Endothelial cell of umbilical vein (primary cell): ENCODE data around the gene SPECC1L. TPM values are rescaled to one million over a fixed set of nuclear protein-coding genes. Genes with fewer than 3 reads are reported as not detected.

Source experiments
- BruUV-seq: library from RNA; stranded (reverse); fragments of 400-500 nt; replicated peaks from 2 replicates; lab custom pipeline; 2021; lab: Mats Ljungman, UMichigan
- CTCF ChIA-PET: fragments of 300-600, 350-600 bp; sonication (Branson Sonifier 250); formaldehyde crosslinking; loops from one replicate; lab custom pipeline; 2021; ENCODE audit warnings: antibody characterized with exemption, inconsistent platforms; lab: Charles Lee
- POLR2A ChIA-PET: fragments of 300-600, 350-600 bp; sonication (Branson Sonifier 250); formaldehyde crosslinking; loops from one replicate; lab custom pipeline; 2021; ENCODE audit warnings: antibody characterized with exemption, inconsistent platforms; lab: Charles Lee
- DNase-seq: peaks from one replicate; pipeline ENCODE4 v3.0.0-alpha.2; 2011; ENCODE audit warnings: low read depth, low spot score
- FAIRE-seq: peaks from 2 replicates; lab custom pipeline; 2011; peaks lifted over from hg19 to GRCh38; lab: Jason Lieb, UNC
- H2AFZ ChIP-seq: 2 replicates; pipeline ENCODE4 v1.6.0; 2012; ENCODE audit warnings: low read depth, low read length, control low read depth, inconsistent platforms
- H3K27ac ChIP-seq: 2 replicates; pipeline ENCODE4 v1.5.1; 2011; ENCODE audit warnings: low read depth, mild to moderate bottlenecking, control low read depth, low read length, moderate library complexity; ENCODE audit not compliant: insufficient read depth
- H3K27me3 ChIP-seq, 2 experiments: 2 replicates each; pipeline versions ENCODE4 v1.6.0 to v1.6.1; 2011; ENCODE audit warnings: low read length in 2 of 2, mixed read lengths in 1 of 2; ENCODE audit not compliant: control insufficient read depth in 2 of 2, insufficient read depth in 2 of 2
- H3K36me3 ChIP-seq, 2 experiments: 2 replicates in 1 of 2; 3 replicates in 1 of 2; pipeline ENCODE4 v1.5.1; 2011; ENCODE audit warnings: low read length in 2 of 2, mild to moderate bottlenecking in 1 of 2, moderate library complexity in 1 of 2; ENCODE audit not compliant: control insufficient read depth in 2 of 2, insufficient read depth in 2 of 2; ENCODE audit errors: extremely low read depth in 1 of 2
- H3K4me1 ChIP-seq: 3 replicates; pipeline ENCODE4 v1.5.1; 2011; ENCODE audit warnings: mild to moderate bottlenecking, low read length; ENCODE audit not compliant: control insufficient read depth, insufficient read depth; ENCODE audit errors: extremely low read depth
- H3K4me2 ChIP-seq: 2 replicates; pipeline ENCODE4 v1.6.1; 2011; ENCODE audit warnings: low read length, control low read depth, mixed read lengths; ENCODE audit not compliant: insufficient read depth
- H3K4me3 ChIP-seq, 3 experiments: fragments of 200-600 bp in 1 of 3; sonication (generic), shearing (Covaris generic) in 1 of 3; replicated peaks in 1 of 3; 2 replicates each; pipeline ENCODE4 v1.5.1; 2011 to 2016; ENCODE audit warnings: control low read depth in 3 of 3, low read length in 3 of 3, mild to moderate bottlenecking in 2 of 3, inconsistent platforms in 1 of 3, low read depth in 1 of 3, moderate library complexity in 1 of 3; ENCODE audit not compliant: insufficient read depth in 1 of 3
- H3K79me2 ChIP-seq: 2 replicates; pipeline ENCODE4 v1.6.0; 2012; ENCODE audit warnings: low read length, inconsistent platforms; ENCODE audit not compliant: control insufficient read depth, insufficient read depth
- H3K9ac ChIP-seq: replicated peaks from 2 replicates; pipeline ENCODE3; 2011; ENCODE audit warnings: low read length, control low read depth; ENCODE audit not compliant: insufficient read depth; ENCODE audit errors: extremely low read depth
- H3K9me1 ChIP-seq: replicated peaks from 3 replicates; pipeline ENCODE4 v1.6.0; 2011; ENCODE audit warnings: mild to moderate bottlenecking, low read length; ENCODE audit not compliant: control insufficient read depth, insufficient read depth; ENCODE audit errors: extremely low read depth
- H3K9me3 ChIP-seq: replicated peaks from 2 replicates; pipeline ENCODE4 v1.5.1; 2012; ENCODE audit warnings: low read length, inconsistent platforms; ENCODE audit not compliant: control insufficient read depth, insufficient read depth
- H4K20me1 ChIP-seq: replicated peaks from 2 replicates; pipeline ENCODE3; 2011; ENCODE audit warnings: mild to moderate bottlenecking, low read length; ENCODE audit not compliant: control insufficient read depth, insufficient read depth; ENCODE audit errors: extremely low read depth
- EZH2 ChIP-seq: IDR thresholded peaks from 2 replicates; pipeline ENCODE4 v1.6.1; 2012; ENCODE audit warnings: borderline replicate concordance, low read depth, mild to moderate bottlenecking, moderate library complexity, low read length, inconsistent platforms; ENCODE audit not compliant: severe bottlenecking
- FOS ChIP-seq: IDR thresholded peaks from 2 replicates; pipeline ENCODE4 v1.6.1; 2011; ENCODE audit warnings: mild to moderate bottlenecking, low read length, moderate library complexity, borderline replicate concordance; ENCODE audit not compliant: insufficient read depth
- GATA2 ChIP-seq: IDR thresholded peaks from 2 replicates; pipeline ENCODE4 v1.7.0; 2011; ENCODE audit warnings: low read depth, mild to moderate bottlenecking, moderate library complexity, mixed read lengths, low read length; ENCODE audit not compliant: insufficient read length, insufficient read depth
- JUN ChIP-seq: IDR thresholded peaks from 2 replicates; pipeline ENCODE4 v1.6.1; 2011; ENCODE audit warnings: borderline replicate concordance, low read depth; ENCODE audit not compliant: insufficient read length, insufficient read depth
- MAX ChIP-seq: IDR thresholded peaks from 2 replicates; pipeline ENCODE4 v1.6.1; 2011; ENCODE audit not compliant: insufficient read depth, insufficient read length
- MYC ChIP-seq: IDR thresholded peaks from one replicate; pipeline ENCODE4 v1.6.1; 2011; ENCODE audit warnings: mild to moderate bottlenecking, low read depth, low read length
- POLR2A ChIP-seq: IDR thresholded peaks from 2 replicates; pipeline ENCODE4 v1.6.1; 2012; ENCODE audit warnings: low read depth, mild to moderate bottlenecking, control low read depth, low read length
- POLR2AphosphoS5 ChIP-seq: IDR thresholded peaks from 2 replicates; pipeline ENCODE4 v1.6.1; 2012; ENCODE audit warnings: low read depth, mild to moderate bottlenecking, control low read depth, low read length, moderate library complexity; ENCODE audit not compliant: insufficient read depth
- dilution Hi-C: fragments of 300-500 bp; cut with MboI; formaldehyde crosslinking; loops from one replicate; pipeline ENCODE4 v1.15.0; 2019; ENCODE audit warnings: low sequenced_read_pairs; ENCODE audit not compliant: extremely low pct_ligation_motif_present
- intact Hi-C: fragments of 100-400 bp; cut with micrococcal nuclease; formaldehyde crosslinking; loops from one replicate; pipeline ENCODE4 v1.10.0; 2022
- polyA plus RNA-seq, 4 experiments: library from polyadenylated mRNA; depleted of rRNA in 3 of 4; stranded (reverse) in 3 of 4; unstranded in 1 of 4; fragments of >200 nt; gene quantifications; 2 replicates each; pipeline versions ENCODE4 v1.2.1 to v1.2.3, GENCODE V29; 2011 to 2012; ENCODE audit warnings: missing spikeins in 1 of 4
- total RNA-seq: library from RNA; stranded (reverse); gene quantifications from 2 replicates; pipeline ENCODE4 v1.2.3, GENCODE V29; 2021
- TF ChIP-seq, protein P1 (sequence below), 2 donors: IDR thresholded peaks; 1 replicate in 1 of 2; 2 replicates in 1 of 2; pipeline ENCODE4 v1.5.1; 2011; ENCODE audit warnings: low read length in 2 of 2, mild to moderate bottlenecking in 2 of 2, moderate library complexity in 2 of 2, control low read depth in 1 of 2, inconsistent platforms in 1 of 2, low read depth in 1 of 2; ENCODE audit not compliant: insufficient read depth in 1 of 2; ENCODE audit errors: extremely low read depth in 1 of 2

Gene SPECC1L
- total and polyA plus RNA-seq, 2 donors (not counting 3 experiments of a cell fraction or from before 2014, with no cell fraction given), result 22.8 to 79.3 TPM

DNA sequence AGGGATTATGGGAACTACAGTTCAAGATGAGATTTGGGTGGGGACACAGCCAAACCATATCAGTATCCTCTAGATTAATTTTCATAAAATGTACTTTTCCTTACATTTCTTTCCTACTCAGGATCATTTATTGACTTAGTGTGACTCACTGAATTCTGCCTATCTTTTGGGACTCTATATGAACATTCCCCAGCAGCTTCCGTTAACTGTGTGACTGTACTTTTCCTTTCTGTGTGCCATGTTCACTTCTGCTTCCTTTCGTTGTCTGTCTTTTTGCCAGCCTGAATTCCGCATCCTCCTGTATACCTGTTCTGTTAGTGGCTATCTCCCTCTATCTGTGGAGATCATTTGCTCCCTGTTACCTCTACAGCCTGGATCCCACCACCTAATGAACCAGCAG is 48.8 kb downstream of the SPECC1L start:
- Histone ChIP-seq H3K4me1 (peaks cover 44% of the 10 kb centered on the region), H3K9me1 (no peaks in the 10 kb centered on the region), H3K4me2 (peak overlapping the region; percentile 86), H3K27me3 (no peaks in the 10 kb centered on the region), H3K79me2 (peaks cover 31% of the 10 kb centered on the region), H3K27ac (peak overlapping the region; percentile 88), H3K36me3 (peaks cover 10 to 15% of the 10 kb centered on the region in 2 experiments), H4K20me1 (no peaks in the 10 kb centered on the region), H2AFZ (no peak overlapping the region), H3K9me3 (no peaks in the 10 kb centered on the region), H3K4me3 (peak overlapping the region in 1 of 3 experiments; percentile 39), H3K9ac (peak overlapping the region; percentile 53)
- DNase-seq (peak; percentile 89), FAIRE-seq (peak; percentile 89)
- ChIA-PET CTCF (no interaction called here), POLR2A (no interaction called here)
- TF ChIP-seq MYC (no peak), MAX (no peak), EZH2 (no peak), POLR2A (peak; percentile 26), POLR2AphosphoS5 (peak; percentile 70), GATA2 (peak; percentile 71), FOS (peak; percentile 93), JUN (peak; percentile 95)
- TF ChIP-seq, protein P1, sequence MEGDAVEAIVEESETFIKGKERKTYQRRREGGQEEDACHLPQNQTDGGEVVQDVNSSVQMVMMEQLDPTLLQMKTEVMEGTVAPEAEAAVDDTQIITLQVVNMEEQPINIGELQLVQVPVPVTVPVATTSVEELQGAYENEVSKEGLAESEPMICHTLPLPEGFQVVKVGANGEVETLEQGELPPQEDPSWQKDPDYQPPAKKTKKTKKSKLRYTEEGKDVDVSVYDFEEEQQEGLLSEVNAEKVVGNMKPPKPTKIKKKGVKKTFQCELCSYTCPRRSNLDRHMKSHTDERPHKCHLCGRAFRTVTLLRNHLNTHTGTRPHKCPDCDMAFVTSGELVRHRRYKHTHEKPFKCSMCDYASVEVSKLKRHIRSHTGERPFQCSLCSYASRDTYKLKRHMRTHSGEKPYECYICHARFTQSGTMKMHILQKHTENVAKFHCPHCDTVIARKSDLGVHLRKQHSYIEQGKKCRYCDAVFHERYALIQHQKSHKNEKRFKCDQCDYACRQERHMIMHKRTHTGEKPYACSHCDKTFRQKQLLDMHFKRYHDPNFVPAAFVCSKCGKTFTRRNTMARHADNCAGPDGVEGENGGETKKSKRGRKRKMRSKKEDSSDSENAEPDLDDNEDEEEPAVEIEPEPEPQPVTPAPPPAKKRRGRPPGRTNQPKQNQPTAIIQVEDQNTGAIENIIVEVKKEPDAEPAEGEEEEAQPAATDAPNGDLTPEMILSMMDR (IDR thresholded peaks at IDR 0.05; ENCODE audit: extremely low read depth in 1 of 2, insufficient read depth in 1 of 2, low read depth in 1 of 2, low read length in 2 of 2), result no peak
- BruUV-seq, result no TSS peak
- intact Hi-C loops (loop anchor here (1.0 to 2.0 kb wide), 4 partner anchors 14 to 127 kb away; partner anchors contain the start of gene SPECC1L), dilution Hi-C loops (no loop called here)
